ENCODE data around the gene ANKS1A. TPM values are rescaled to one million over a fixed set of nuclear protein-coding genes. Genes with fewer than 3 reads are reported as not detected.
"Not testable (repeated sequence)": the region's sequence is repeated elsewhere in the genome, so short reads cannot be mapped to it uniquely, and the experiment has no call there.

Gene ANKS1A, protein sequence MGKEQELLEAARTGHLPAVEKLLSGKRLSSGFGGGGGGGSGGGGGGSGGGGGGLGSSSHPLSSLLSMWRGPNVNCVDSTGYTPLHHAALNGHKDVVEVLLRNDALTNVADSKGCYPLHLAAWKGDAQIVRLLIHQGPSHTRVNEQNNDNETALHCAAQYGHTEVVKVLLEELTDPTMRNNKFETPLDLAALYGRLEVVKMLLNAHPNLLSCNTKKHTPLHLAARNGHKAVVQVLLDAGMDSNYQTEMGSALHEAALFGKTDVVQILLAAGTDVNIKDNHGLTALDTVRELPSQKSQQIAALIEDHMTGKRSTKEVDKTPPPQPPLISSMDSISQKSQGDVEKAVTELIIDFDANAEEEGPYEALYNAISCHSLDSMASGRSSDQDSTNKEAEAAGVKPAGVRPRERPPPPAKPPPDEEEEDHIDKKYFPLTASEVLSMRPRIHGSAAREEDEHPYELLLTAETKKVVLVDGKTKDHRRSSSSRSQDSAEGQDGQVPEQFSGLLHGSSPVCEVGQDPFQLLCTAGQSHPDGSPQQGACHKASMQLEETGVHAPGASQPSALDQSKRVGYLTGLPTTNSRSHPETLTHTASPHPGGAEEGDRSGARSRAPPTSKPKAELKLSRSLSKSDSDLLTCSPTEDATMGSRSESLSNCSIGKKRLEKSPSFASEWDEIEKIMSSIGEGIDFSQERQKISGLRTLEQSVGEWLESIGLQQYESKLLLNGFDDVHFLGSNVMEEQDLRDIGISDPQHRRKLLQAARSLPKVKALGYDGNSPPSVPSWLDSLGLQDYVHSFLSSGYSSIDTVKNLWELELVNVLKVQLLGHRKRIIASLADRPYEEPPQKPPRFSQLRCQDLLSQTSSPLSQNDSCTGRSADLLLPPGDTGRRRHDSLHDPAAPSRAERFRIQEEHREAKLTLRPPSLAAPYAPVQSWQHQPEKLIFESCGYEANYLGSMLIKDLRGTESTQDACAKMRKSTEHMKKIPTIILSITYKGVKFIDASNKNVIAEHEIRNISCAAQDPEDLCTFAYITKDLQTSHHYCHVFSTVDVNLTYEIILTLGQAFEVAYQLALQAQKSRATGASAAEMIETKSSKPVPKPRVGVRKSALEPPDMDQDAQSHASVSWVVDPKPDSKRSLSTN
- polyA plus RNA-seq (ENCODE audit: insufficient read length): 42.0 TPM
- long read RNA-seq, donor 1, partial matches to known transcripts: 5 of 5 reads
- long read RNA-seq, donor 1, other reads (novel, unspliced or antisense): 0 of 5 reads
- long read RNA-seq, donor 2, partial matches to known transcripts: 5 of 5 reads
- long read RNA-seq, donor 2, other reads (novel, unspliced or antisense): 0 of 5 reads
- long read RNA-seq, donor 3: 0 reads
- long read RNA-seq, donor 4: 0 reads
- long read RNA-seq, donor 5: 0 reads
- long read RNA-seq, donor 6, partial matches to known transcripts: 5 of 5 reads
- long read RNA-seq, donor 6, other reads (novel, unspliced or antisense): 0 of 5 reads
- long read RNA-seq, donor 7, full-length matches to known transcripts: 1 of 1 reads
- long read RNA-seq, donor 7, partial matches to known transcripts: 0 of 1 reads
- long read RNA-seq, donor 7, other reads (novel, unspliced or antisense): 0 of 1 reads
- long read RNA-seq, donor 8: 0 reads

DNA sequence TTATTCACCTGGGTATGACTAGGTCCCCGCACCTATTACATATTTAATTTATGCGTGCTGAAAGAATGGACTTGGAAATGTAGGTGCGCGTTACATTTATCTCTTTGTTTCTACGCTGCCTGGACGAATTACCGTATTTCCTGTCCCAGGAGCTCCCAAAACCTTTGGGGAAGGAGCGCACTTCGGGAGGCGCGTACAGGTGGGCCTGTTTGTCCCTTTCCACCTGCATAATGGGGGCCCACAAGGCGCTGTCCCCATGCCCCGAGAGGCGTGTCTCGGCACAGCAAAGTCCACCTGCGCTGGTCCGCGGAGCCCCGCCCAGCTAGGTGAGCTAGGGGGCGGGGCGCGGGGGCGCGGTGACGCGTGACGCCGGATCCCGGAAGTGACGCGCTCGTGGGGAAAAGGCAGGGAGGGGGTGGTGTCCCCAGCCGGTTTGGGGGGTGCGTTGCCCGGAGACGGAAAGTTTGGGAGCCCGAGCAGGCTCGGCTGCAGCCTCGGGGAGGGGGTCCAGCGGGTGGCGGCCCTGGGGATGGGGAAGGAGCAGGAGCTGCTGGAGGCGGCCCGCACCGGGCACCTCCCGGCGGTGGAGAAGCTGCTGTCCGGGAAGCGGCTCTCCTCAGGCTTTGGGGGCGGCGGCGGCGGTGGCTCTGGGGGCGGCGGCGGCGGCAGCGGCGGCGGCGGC is at the start of gene ANKS1A:
TSS of gene ANKS1A (plus strand) at position 382 of the 682 bp plus-strand sequence. CDS start at position 530, 148 bp downstream.
- peak; percentile 80 for DNase-seq

GRCh38 chr6:34839666-34840352 is 49.2 kb upstream of the ANKS1A start:
- DNase-seq: no peak

DNA sequence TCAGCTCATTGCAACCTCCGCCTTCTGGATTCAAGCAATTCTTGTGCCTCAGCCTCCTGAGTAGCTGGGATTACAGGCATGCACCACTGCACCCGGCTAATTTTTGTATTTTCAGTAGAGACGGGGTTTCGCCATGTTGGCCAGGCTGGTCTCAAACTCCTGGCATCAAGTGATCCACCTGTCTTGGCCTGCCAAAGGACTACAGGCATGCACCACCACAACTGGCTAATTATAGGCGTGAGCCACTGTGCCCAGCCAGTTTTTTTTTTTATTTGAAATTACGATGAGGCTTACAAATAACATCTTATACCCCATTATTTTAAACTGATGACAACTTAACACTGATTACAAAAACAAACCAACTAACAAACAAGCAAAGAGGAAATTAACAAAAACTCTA is 40.0 kb upstream of the ANKS1A start:
- not testable (repeated sequence) for DNase-seq

- no peak for DNase-seq
Observed at GRCh38 chr6:34851361-34851760, 37.7 kb upstream of the ANKS1A start.

DNA sequence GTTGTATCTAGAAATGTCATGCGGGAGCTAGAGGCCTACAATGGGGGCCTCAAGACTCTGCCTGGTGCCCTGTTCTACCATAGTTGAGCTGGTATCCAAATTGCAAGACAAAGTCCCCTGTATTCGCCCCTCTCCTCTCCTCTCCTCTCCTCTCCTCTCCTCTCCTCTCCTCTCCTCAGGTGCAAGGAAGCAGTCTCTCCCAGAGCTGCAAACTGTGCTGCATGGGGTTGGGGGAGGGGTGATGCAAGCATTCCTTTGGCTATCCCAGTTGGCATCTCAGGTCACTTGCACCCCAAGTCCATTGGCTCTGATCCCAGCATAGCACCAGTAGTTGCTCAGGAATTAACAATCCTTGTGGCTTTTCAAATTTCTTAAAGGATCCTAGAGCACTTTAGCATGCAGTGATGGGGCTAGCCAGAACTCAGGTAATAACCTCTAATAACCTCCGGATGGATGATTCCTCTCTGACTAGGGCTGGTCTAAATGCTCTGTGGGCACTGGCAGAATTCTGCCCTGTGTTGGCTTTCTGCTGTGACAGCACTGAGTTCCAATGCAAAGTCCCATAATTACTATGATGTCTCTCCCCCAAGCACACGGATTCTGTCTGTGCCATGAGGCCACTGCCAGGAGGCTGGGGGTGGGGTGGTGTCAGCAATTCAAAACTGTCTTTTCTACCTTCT is 36.5 kb upstream of the ANKS1A start:
- no peak for DNase-seq

GRCh38 chr6:34855463-34855862 is 33.6 kb upstream of the ANKS1A start:
- DNase-seq: no peak

GRCh38 chr6:34858681-34859080 is 30.4 kb upstream of the ANKS1A start:
- no peak for DNase-seq

- no peak for DNase-seq
Observed at GRCh38 chr6:34859951-34860350, 29.1 kb upstream of the ANKS1A start.

GRCh38 chr6:34860776-34861175 is 28.3 kb upstream of the ANKS1A start:
- DNase-seq: no peak

DNA sequence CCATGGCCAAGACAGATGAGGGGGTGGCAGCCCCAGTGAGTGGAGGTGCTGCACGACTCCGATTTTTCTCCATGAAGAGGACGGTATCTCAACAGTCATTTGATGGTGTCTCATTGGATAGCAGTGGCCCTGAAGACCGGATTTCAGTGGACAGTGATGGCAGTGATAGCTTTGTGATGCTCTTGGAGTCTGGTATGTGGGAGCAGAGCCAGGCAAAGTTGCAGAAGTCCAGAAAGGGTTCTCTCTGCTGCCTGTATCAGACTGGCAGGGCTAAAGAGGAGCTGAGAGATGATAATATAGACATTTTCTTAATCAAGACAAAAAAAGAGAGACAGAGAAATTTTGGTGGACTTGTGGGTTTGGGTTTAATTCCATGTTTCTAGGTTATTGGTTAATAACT is 25.0 kb upstream of the ANKS1A start:
- DNase-seq: no peak

DNA sequence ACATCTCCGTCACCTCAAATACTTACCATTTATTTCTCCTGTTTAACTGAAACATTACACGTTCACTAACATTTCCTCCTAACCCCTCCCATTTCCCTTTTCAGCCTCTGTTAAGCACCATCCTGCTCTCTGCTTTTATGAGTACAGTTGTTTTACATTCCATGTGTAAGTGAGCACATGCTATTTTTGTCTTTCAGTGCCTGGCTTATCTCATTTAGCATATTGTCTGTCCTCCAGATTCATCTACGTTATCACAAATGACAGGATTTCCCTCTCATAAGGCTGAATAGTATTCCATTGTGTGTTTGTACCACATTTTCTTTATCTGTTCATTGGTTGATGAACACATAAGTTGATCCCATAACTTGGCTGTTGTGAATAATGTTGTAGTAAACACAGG is 23.9 kb upstream of the ANKS1A start:
- peak; percentile 0 for DNase-seq

GRCh38 chr6:34866509-34866908 is 22.5 kb upstream of the ANKS1A start:
- DNase-seq: no peak

GRCh38 chr6:34867484-34867883 is 21.6 kb upstream of the ANKS1A start:
- DNase-seq: no peak

GRCh38 chr6:34871853-34872252 is 17.2 kb upstream of the ANKS1A start:
- no peak for DNase-seq

DNA sequence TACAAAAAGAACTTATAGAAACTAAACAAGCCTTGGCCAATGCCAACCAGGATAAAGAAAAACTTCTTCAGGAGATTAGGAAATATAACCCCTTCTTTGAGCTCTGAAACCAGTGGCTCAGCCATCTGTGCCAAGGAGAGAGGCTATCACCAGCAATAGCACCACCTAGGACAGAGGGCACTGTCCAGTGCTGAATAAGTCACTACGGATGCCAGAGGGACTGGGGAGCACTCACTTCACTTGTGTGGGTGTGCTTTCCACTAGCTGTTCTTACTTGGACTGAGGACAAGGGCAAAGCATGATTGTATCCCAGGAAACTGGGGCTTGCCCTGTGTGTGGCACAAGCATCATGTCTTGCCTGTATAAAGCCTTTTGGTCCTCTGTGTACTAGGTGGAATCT is 16.7 kb upstream of the ANKS1A start:
- no peak for DNase-seq

DNA sequence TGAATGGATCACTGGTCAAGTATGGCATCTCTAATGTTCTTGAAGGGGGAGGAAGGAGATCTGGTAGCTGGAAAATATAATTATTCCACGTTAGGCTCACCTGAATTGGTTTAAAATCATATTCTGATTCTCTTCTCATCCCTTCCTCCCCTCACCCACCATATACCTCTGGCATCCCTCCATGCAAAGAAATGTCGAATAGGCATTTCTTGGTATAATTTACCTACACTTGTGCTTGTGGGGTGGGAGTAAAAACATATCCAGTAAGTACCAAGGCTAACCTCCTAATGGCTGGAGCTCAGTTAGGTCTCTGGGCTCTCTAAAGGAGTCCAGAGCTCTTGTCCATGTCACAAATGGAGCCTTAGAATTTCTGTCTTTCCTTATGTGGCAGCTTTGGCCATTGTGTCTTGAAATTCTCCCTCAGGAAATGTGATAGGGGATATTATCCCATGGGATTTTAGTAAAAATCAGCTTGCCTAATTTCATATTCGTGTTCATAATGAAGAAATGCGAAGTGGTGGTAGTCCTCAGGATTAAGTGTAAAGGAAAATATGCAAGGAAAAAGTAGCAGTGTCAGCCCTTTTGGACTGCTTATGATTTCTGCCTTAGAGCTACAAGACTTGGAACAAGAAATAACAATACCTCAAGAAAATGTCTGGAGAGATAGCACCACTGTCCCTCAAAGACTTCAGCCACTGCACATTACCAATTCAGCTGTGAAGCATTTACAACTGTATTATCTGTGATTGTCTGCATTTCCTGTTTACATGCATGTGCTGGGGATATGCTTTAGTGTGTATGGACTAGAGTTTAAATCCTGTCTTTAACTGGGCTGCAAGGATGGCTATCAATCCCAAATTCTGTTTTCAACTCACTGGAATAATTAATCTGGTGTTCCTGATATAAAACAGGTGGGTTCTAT is 13.5 kb upstream of the ANKS1A start:
- DNase-seq: no peak

GRCh38 chr6:34876472-34876871 is 12.6 kb upstream of the ANKS1A start:
- DNase-seq: no peak

- DNase-seq: no peak
Observed at GRCh38 chr6:34877259-34877658, 11.8 kb upstream of the ANKS1A start.

Measured in left kidney (tissue), 8 donors.